ENCODE data around the gene NACC2. TPM values are rescaled to one million over a fixed set of nuclear protein-coding genes. Genes with fewer than 3 reads are reported as not detected.

The NACC2 gene
- total and polyA plus RNA-seq, 9 of the 15 experiments (the other 6 are each of a cell fraction or from before 2014, with no cell fraction given): 0.70 to 25.1 (median 5.6) TPM

DNA sequence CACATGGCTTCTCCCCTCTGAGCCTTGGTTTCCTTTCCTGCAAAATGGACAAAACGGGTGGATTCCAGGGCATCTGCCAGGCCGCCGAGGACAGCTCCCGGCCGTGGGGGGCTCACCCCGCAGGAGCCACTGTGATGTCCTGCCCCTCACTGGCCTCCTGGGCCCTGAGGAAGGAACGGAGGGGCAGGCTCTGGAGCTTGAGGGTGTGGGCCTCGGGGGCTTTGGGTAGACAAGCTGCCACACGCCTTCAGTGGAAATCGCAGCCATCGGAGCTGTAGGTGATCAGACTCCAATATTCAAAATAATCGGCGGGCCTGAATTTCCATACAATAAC, 101.7 kb downstream of the NACC2 start:
- Histone ChIP-seq H2AFZ (ENCODE audit: low read depth, low read length) (0 out of 2 replicates have a peak overlapping the region, but pooled peaks have one; percentile 20), H3K4me2 (ENCODE audit: insufficient read depth, low read length) (no peak overlapping the region; the same call in 1 of the 2 replicates), H3K36me3 (ENCODE audit: control insufficient read depth, insufficient read depth, low read length) (no peaks in the 10 kb centered on the region), H3K9ac (ENCODE audit: insufficient read depth in 1 of 2, low read depth in 2 of 2, low read length in 2 of 2) (peak overlapping the region in 1 of 2 experiments; percentile 82; a peak in 2 of 4 replicates), H3K79me2 (ENCODE audit: control insufficient read depth, insufficient read depth, low read length) (no peaks in the 10 kb centered on the region), H3K9me1 (ENCODE audit: control insufficient read depth, insufficient read depth, low read length) (no peaks in the 10 kb centered on the region), H3K4me3 (no peak overlapping the region), H3K4me1 (replicated peaks in 1 of 2; ENCODE audit: control insufficient read depth in 2 of 2, insufficient read depth in 2 of 2, low read length in 2 of 2) (peaks cover 22 to 77% of the 10 kb centered on the region in 2 experiments), H3K9me3 (replicated peaks; ENCODE audit: control insufficient read depth, insufficient read depth, low read depth, low read length) (no peaks in the 10 kb centered on the region), H3K27me3 (ENCODE audit: control insufficient read depth in 2 of 2, insufficient read depth in 2 of 2, low read length in 2 of 2) (no peaks in the 10 kb centered on the region), H3K27ac (ENCODE audit: extremely low read depth, low read depth, low read length) (peak overlapping the region; percentile 54; the same call in 1 of the 3 replicates), H4K20me1 (replicated peaks; ENCODE audit: control insufficient read depth, insufficient read depth, low read length) (no peaks in the 10 kb centered on the region)
- 81% methylated on average over 11 of the region's 13 CpGs for WGBS (ENCODE audit: insufficient coverage, low coverage, missing lambda C conversion rate)
- intact Hi-C loops (cut with micrococcal nuclease) (no loop called here), in situ Hi-C loops (cut with MboI) (no loop called here)
- no peak for DNase-seq (ENCODE audit: extremely low read depth in 1 of 4, low spot score in 3 of 4)
- ChIA-PET CTCF (ENCODE audit: low intra/inter-chr PET ratio) (no interaction called here), POLR2A (interaction anchor here (0.6 to 1.2 kb wide), 4 partner anchors 8 to 194 kb away, joined by 3 to 5 read pairs (median 3); no protein-coding TSS in a partner anchor)
- no TSS peak for BruUV-seq (replicated peaks)
- no peak for FAIRE-seq
- no peak for ATAC-seq
- TF ChIP-seq THRB (CRISPR knock-in tag; conservative IDR thresholded peaks at IDR 0.05) (no peak), SRSF3 (IDR thresholded peaks at IDR 0.05; ENCODE audit: insufficient read depth, low read length) (no peak), SOX6 (IDR thresholded peaks at IDR 0.05) (no peak), CTCFL (IDR thresholded peaks at IDR 0.05; ENCODE audit: borderline replicate concordance, insufficient read depth, low read depth, low read length, poor library complexity, severe bottlenecking) (no peak), CBX5 (IDR thresholded peaks at IDR 0.05; ENCODE audit: borderline replicate concordance, low read depth) (no peak), ZNF589 (CRISPR knock-in tag; IDR thresholded peaks at IDR 0.05; ENCODE audit: low read depth) (no peak)
- TF ChIP-seq, protein P1, sequence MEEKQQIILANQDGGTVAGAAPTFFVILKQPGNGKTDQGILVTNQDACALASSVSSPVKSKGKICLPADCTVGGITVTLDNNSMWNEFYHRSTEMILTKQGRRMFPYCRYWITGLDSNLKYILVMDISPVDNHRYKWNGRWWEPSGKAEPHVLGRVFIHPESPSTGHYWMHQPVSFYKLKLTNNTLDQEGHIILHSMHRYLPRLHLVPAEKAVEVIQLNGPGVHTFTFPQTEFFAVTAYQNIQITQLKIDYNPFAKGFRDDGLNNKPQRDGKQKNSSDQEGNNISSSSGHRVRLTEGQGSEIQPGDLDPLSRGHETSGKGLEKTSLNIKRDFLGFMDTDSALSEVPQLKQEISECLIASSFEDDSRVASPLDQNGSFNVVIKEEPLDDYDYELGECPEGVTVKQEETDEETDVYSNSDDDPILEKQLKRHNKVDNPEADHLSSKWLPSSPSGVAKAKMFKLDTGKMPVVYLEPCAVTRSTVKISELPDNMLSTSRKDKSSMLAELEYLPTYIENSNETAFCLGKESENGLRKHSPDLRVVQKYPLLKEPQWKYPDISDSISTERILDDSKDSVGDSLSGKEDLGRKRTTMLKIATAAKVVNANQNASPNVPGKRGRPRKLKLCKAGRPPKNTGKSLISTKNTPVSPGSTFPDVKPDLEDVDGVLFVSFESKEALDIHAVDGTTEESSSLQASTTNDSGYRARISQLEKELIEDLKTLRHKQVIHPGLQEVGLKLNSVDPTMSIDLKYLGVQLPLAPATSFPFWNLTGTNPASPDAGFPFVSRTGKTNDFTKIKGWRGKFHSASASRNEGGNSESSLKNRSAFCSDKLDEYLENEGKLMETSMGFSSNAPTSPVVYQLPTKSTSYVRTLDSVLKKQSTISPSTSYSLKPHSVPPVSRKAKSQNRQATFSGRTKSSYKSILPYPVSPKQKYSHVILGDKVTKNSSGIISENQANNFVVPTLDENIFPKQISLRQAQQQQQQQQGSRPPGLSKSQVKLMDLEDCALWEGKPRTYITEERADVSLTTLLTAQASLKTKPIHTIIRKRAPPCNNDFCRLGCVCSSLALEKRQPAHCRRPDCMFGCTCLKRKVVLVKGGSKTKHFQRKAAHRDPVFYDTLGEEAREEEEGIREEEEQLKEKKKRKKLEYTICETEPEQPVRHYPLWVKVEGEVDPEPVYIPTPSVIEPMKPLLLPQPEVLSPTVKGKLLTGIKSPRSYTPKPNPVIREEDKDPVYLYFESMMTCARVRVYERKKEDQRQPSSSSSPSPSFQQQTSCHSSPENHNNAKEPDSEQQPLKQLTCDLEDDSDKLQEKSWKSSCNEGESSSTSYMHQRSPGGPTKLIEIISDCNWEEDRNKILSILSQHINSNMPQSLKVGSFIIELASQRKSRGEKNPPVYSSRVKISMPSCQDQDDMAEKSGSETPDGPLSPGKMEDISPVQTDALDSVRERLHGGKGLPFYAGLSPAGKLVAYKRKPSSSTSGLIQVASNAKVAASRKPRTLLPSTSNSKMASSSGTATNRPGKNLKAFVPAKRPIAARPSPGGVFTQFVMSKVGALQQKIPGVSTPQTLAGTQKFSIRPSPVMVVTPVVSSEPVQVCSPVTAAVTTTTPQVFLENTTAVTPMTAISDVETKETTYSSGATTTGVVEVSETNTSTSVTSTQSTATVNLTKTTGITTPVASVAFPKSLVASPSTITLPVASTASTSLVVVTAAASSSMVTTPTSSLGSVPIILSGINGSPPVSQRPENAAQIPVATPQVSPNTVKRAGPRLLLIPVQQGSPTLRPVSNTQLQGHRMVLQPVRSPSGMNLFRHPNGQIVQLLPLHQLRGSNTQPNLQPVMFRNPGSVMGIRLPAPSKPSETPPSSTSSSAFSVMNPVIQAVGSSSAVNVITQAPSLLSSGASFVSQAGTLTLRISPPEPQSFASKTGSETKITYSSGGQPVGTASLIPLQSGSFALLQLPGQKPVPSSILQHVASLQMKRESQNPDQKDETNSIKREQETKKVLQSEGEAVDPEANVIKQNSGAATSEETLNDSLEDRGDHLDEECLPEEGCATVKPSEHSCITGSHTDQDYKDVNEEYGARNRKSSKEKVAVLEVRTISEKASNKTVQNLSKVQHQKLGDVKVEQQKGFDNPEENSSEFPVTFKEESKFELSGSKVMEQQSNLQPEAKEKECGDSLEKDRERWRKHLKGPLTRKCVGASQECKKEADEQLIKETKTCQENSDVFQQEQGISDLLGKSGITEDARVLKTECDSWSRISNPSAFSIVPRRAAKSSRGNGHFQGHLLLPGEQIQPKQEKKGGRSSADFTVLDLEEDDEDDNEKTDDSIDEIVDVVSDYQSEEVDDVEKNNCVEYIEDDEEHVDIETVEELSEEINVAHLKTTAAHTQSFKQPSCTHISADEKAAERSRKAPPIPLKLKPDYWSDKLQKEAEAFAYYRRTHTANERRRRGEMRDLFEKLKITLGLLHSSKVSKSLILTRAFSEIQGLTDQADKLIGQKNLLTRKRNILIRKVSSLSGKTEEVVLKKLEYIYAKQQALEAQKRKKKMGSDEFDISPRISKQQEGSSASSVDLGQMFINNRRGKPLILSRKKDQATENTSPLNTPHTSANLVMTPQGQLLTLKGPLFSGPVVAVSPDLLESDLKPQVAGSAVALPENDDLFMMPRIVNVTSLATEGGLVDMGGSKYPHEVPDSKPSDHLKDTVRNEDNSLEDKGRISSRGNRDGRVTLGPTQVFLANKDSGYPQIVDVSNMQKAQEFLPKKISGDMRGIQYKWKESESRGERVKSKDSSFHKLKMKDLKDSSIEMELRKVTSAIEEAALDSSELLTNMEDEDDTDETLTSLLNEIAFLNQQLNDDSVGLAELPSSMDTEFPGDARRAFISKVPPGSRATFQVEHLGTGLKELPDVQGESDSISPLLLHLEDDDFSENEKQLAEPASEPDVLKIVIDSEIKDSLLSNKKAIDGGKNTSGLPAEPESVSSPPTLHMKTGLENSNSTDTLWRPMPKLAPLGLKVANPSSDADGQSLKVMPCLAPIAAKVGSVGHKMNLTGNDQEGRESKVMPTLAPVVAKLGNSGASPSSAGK (IDR thresholded peaks at IDR 0.05): no peak

All from K562 (cell line).